Measurements from ENCODE around the gene C14orf180. TPM values are rescaled to one million over a fixed set of nuclear protein-coding genes. Genes with fewer than 3 reads are reported as not detected.
A peak's percentile ranks its signal among the peaks of the same experiment; 100 is the strongest.

The C14orf180 gene
- total RNA-seq, 1 experiment from 2014 or later: not detected

GRCh38 chr14:104567141-104567956 lies 12.2 kb upstream of the C14orf180 start:
- Histone ChIP-seq H3K9me2 (replicated peaks; ENCODE audit: low read length) (no peaks in the 10 kb centered on the region), H3K27me3 (ENCODE audit: low read length) (peaks cover 71% of the 10 kb centered on the region), H3F3A (ENCODE audit: low read length, unreplicated experiment) (no peaks in the 10 kb centered on the region), H3K4me2 (ENCODE audit: low read length) (no peak overlapping the region), H3K36me3 (ENCODE audit: low read depth, low read length) (no peaks in the 10 kb centered on the region), H3K4me1 (ENCODE audit: insufficient read depth, low read length) (no peaks in the 10 kb centered on the region), H3K9me3 (ENCODE audit: low read length) (no peaks in the 10 kb centered on the region), H4K20me1 (ENCODE audit: low read length) (no peaks in the 10 kb centered on the region), H3K4me3 (ENCODE audit: low read length) (no peak overlapping the region), H2AFZ (ENCODE audit: low read length) (no peak overlapping the region), H3K9ac (ENCODE audit: low read length) (no peak overlapping the region), H3K79me2 (ENCODE audit: low read length) (no peaks in the 10 kb centered on the region), H3K27ac (ENCODE audit: low read length) (no peak overlapping the region)
- intact Hi-C loops (cut with micrococcal nuclease): no loop called here
- CTCF ChIA-PET: no interaction called here
- no TSS peak for BruUV-seq (replicated peaks)
- ATAC-seq (no peak), DNase-seq (no peak)
- no peak for TF ChIP-seq EZH2 (IDR thresholded peaks at IDR 0.05; ENCODE audit: low read length, unreplicated experiment)
- no peak for TF ChIP-seq CTCF (conservative IDR thresholded peaks at IDR 0.05; ENCODE audit: low read depth, low read length)
- peak; percentile 34; the same call in 1 of the 2 replicates for TF ChIP-seq EZH2phosphoT487 (IDR thresholded peaks at IDR 0.05; ENCODE audit: borderline replicate concordance, low read length)
- POLR2A ChIA-PET (ENCODE audit: unreplicated experiment): no interaction called here

GRCh38 chr14:104567957-104568225 lies 11.7 kb upstream of the C14orf180 start:
- no peaks in the 10 kb centered on the region for H4K20me1 ChIP-seq (ENCODE audit: low read length)
- H2AFZ ChIP-seq (ENCODE audit: low read length): no peak overlapping the region
- H3K4me3 ChIP-seq (ENCODE audit: low read length): no peak overlapping the region
- no peak for TF ChIP-seq EZH2phosphoT487 (IDR thresholded peaks at IDR 0.05; ENCODE audit: borderline replicate concordance, low read length)
- TF ChIP-seq CTCF (conservative IDR thresholded peaks at IDR 0.05; ENCODE audit: low read depth, low read length): no peak
- no peak for TF ChIP-seq EZH2 (IDR thresholded peaks at IDR 0.05; ENCODE audit: low read length, unreplicated experiment)
- BruUV-seq (replicated peaks): no TSS peak
- no peaks in the 10 kb centered on the region for H3F3A ChIP-seq (ENCODE audit: low read length, unreplicated experiment)
- no peak overlapping the region for H3K9ac ChIP-seq (ENCODE audit: low read length)
- H3K9me3 ChIP-seq (ENCODE audit: low read length): no peaks in the 10 kb centered on the region
- ATAC-seq (no peak), DNase-seq (no peak)
- H3K36me3 ChIP-seq (ENCODE audit: low read depth, low read length): no peaks in the 10 kb centered on the region
- no peak overlapping the region for H3K4me2 ChIP-seq (ENCODE audit: low read length)
- no peaks in the 10 kb centered on the region for H3K4me1 ChIP-seq (ENCODE audit: insufficient read depth, low read length)
- POLR2A ChIA-PET (ENCODE audit: unreplicated experiment): no interaction called here
- H3K79me2 ChIP-seq (ENCODE audit: low read length): no peaks in the 10 kb centered on the region
- no peaks in the 10 kb centered on the region for H3K9me2 ChIP-seq (replicated peaks; ENCODE audit: low read length)
- H3K27me3 ChIP-seq (ENCODE audit: low read length): peaks cover 72% of the 10 kb centered on the region
- H3K27ac ChIP-seq (ENCODE audit: low read length): no peak overlapping the region
- CTCF ChIA-PET: no interaction called here
- intact Hi-C loops (cut with micrococcal nuclease): no loop called here

GRCh38 chr14:104568620-104569019 lies 10.9 kb upstream of the C14orf180 start:
- peaks cover 75% of the 10 kb centered on the region for H3K27me3 ChIP-seq (ENCODE audit: low read length)
- ATAC-seq: no peak
- no TSS peak for BruUV-seq (replicated peaks)
- no peak overlapping the region for H3K4me2 ChIP-seq (ENCODE audit: low read length)
- POLR2A ChIA-PET (ENCODE audit: unreplicated experiment): no interaction called here
- no peaks in the 10 kb centered on the region for H3K4me1 ChIP-seq (ENCODE audit: insufficient read depth, low read length)
- H3K9me3 ChIP-seq (ENCODE audit: low read length): no peaks in the 10 kb centered on the region
- no peaks in the 10 kb centered on the region for H3K36me3 ChIP-seq (ENCODE audit: low read depth, low read length)
- no peaks in the 10 kb centered on the region for H3K79me2 ChIP-seq (ENCODE audit: low read length)
- H3F3A ChIP-seq (ENCODE audit: low read length, unreplicated experiment): no peaks in the 10 kb centered on the region
- no peak overlapping the region for H3K9ac ChIP-seq (ENCODE audit: low read length)
- no peak overlapping the region for H2AFZ ChIP-seq (ENCODE audit: low read length)
- H3K4me3 ChIP-seq (ENCODE audit: low read length): no peak overlapping the region
- H3K27ac ChIP-seq (ENCODE audit: low read length): no peak overlapping the region
- no peak for DNase-seq
- H3K9me2 ChIP-seq (replicated peaks; ENCODE audit: low read length): no peaks in the 10 kb centered on the region
- TF ChIP-seq CTCF (conservative IDR thresholded peaks at IDR 0.05; ENCODE audit: low read depth, low read length): no peak
- no peak for TF ChIP-seq EZH2 (IDR thresholded peaks at IDR 0.05; ENCODE audit: low read length, unreplicated experiment)
- no peak for TF ChIP-seq EZH2phosphoT487 (IDR thresholded peaks at IDR 0.05; ENCODE audit: borderline replicate concordance, low read length)
- CTCF ChIA-PET: no interaction called here
- intact Hi-C loops (cut with micrococcal nuclease): no loop called here
- no peaks in the 10 kb centered on the region for H4K20me1 ChIP-seq (ENCODE audit: low read length)
